PC-3 (cell line): ENCODE measurements around the gene MCRIP1. TPM values are rescaled to one million over a fixed set of nuclear protein-coding genes. Genes with fewer than 3 reads are reported as not detected.
"Not testable (repeated sequence)": the region's sequence is repeated elsewhere in the genome, so short reads cannot be mapped to it uniquely, and the experiment has no call there.

Experiments
- ATAC-seq: fragments of 200-7000 bp; cut with Tn5 transposase; 2 replicates; pipeline ENCODE4 v1.9.1; 2020; ENCODE audit warnings: mild to moderate bottlenecking, moderate library complexity
- BruUV-seq: library from RNA; stranded (reverse); fragments of 400-500 nt; replicated peaks from 2 replicates; lab custom pipeline; 2021; lab: Mats Ljungman, UMichigan
- CTCF ChIA-PET: fragments of 300-600 bp; sonication (Branson Sonifier 250); formaldehyde crosslinking; loops from one replicate; lab custom pipeline; 2022; ENCODE audit warnings: antibody characterized with exemption; lab: Charles Lee
- POLR2A ChIA-PET: fragments of 300-600 bp; sonication (Branson Sonifier 250); formaldehyde crosslinking; loops from one replicate; lab custom pipeline; 2022; ENCODE audit warnings: antibody characterized with exemption; ENCODE audit not compliant: unreplicated experiment; lab: Charles Lee
- DNase-seq: peaks from one replicate; pipeline ENCODE4 v3.0.0-alpha.2; 2015
- H2AFZ ChIP-seq: fragments of 300-600 bp; sonication (generic); 2 replicates; pipeline ENCODE4 v1.6.0; 2016; ENCODE audit warnings: antibody characterized with exemption, low read length
- H3F3A ChIP-seq: fragments of 300-600 bp; sonication (generic); one replicate; pipeline ENCODE4 v1.6.0; 2017; ENCODE audit warnings: antibody characterized with exemption, low read length, control low read depth, mild to moderate bottlenecking; ENCODE audit not compliant: unreplicated experiment
- H3K27ac ChIP-seq: fragments of 300-600 bp; sonication (generic); 2 replicates; pipeline ENCODE4 v1.5.1; 2016; ENCODE audit warnings: mild to moderate bottlenecking, low read length
- H3K27me3 ChIP-seq: fragments of 300-600 bp; sonication (generic); 2 replicates; pipeline ENCODE4 v1.6.1; 2016; ENCODE audit warnings: low read length, mixed read lengths
- H3K36me3 ChIP-seq: fragments of 300-600 bp; sonication (generic); 2 replicates; pipeline ENCODE4 v1.6.1; 2016; ENCODE audit warnings: low read depth, mixed run types, low read length, mixed read lengths
- H3K4me1 ChIP-seq: fragments of 300-600 bp; sonication (generic); 2 replicates; pipeline ENCODE4 v1.5.1; 2016; ENCODE audit warnings: low read length; ENCODE audit not compliant: insufficient read depth
- H3K4me2 ChIP-seq: fragments of 300-600 bp; sonication (generic); 2 replicates; pipeline ENCODE4 v1.6.0; 2016; ENCODE audit warnings: low read length
- H3K4me3 ChIP-seq: fragments of 300-600 bp; sonication (generic); 2 replicates; pipeline ENCODE4 v1.5.1; 2016; ENCODE audit warnings: mild to moderate bottlenecking, low read length, mixed read lengths
- H3K79me2 ChIP-seq: fragments of 300-600 bp; sonication (generic); 2 replicates; pipeline ENCODE4 v1.6.1; 2017; ENCODE audit warnings: low read length, mixed read lengths
- H3K9ac ChIP-seq: fragments of 300-600 bp; sonication (generic); 2 replicates; pipeline ENCODE4 v1.6.0; 2016; ENCODE audit warnings: mild to moderate bottlenecking, low read length
- H3K9me2 ChIP-seq: fragments of 300-600 bp; sonication (generic); replicated peaks from 2 replicates; pipeline ENCODE4 v1.6.1; 2016; ENCODE audit warnings: mixed run types, low read length, mixed read lengths
- H3K9me3 ChIP-seq: fragments of 300-600 bp; sonication (generic); 2 replicates; pipeline ENCODE4 v1.6.1; 2016; ENCODE audit warnings: low read length, mixed read lengths
- H4K20me1 ChIP-seq: fragments of 300-600 bp; sonication (generic); 2 replicates; pipeline ENCODE4 v1.6.1; 2016; ENCODE audit warnings: low read length, mixed read lengths
- EZH2 ChIP-seq: fragments of 300-600 bp; sonication (generic); IDR thresholded peaks from one replicate; pipeline ENCODE4 v1.6.1; 2017; ENCODE audit warnings: antibody characterized with exemption, mild to moderate bottlenecking, low read length; ENCODE audit not compliant: unreplicated experiment
- EZH2phosphoT487 ChIP-seq: fragments of 300-600 bp; sonication (generic); IDR thresholded peaks from 2 replicates; pipeline ENCODE4 v1.6.1; 2018; ENCODE audit warnings: mild to moderate bottlenecking, antibody characterized with exemption, low read length, borderline replicate concordance
- intact Hi-C: fragments of 100-400 bp; cut with micrococcal nuclease; formaldehyde crosslinking; loops from 2 replicates; pipeline ENCODE4 v1.9.0; 2023
- total RNA-seq: library from RNA; depleted of rRNA; stranded (reverse); fragments of >200 nt; gene quantifications from 2 replicates; pipeline ENCODE4 v1.2.3, GENCODE V29; 2014
- TF ChIP-seq, protein P1 (sequence below): fragments of 300-600 bp; sonication (generic); conservative IDR thresholded peaks from 2 replicates; pipeline ENCODE4 v1.5.1; 2017; ENCODE audit warnings: antibody characterized with exemption, low read depth, mild to moderate bottlenecking, low read length

The MCRIP1 gene
- total RNA-seq, 1 experiment from 2014 or later, result 90.9 TPM

- H3F3A ChIP-seq, result no peaks in the 10 kb centered on the region
- POLR2A ChIA-PET, result no interaction called here
- H3K27me3 ChIP-seq, result no peaks in the 10 kb centered on the region
- ATAC-seq (peak; percentile 14), DNase-seq (no peak)
- intact Hi-C loops, result no loop called here
- H4K20me1 ChIP-seq, result no peaks in the 10 kb centered on the region
- H3K9me2 ChIP-seq, result no peaks in the 10 kb centered on the region
- no peaks in the 10 kb centered on the region for H3K9me3 ChIP-seq
- no peak for TF ChIP-seq EZH2
- TF ChIP-seq, protein P1, sequence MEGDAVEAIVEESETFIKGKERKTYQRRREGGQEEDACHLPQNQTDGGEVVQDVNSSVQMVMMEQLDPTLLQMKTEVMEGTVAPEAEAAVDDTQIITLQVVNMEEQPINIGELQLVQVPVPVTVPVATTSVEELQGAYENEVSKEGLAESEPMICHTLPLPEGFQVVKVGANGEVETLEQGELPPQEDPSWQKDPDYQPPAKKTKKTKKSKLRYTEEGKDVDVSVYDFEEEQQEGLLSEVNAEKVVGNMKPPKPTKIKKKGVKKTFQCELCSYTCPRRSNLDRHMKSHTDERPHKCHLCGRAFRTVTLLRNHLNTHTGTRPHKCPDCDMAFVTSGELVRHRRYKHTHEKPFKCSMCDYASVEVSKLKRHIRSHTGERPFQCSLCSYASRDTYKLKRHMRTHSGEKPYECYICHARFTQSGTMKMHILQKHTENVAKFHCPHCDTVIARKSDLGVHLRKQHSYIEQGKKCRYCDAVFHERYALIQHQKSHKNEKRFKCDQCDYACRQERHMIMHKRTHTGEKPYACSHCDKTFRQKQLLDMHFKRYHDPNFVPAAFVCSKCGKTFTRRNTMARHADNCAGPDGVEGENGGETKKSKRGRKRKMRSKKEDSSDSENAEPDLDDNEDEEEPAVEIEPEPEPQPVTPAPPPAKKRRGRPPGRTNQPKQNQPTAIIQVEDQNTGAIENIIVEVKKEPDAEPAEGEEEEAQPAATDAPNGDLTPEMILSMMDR, result no peak
- TF ChIP-seq EZH2phosphoT487, result no peak
- no peaks in the 10 kb centered on the region for H3K4me1 ChIP-seq
- H3K79me2 ChIP-seq, result no peaks in the 10 kb centered on the region
- H3K4me3 ChIP-seq, result no peak overlapping the region
- peaks cover 31% of the 10 kb centered on the region for H3K36me3 ChIP-seq
- CTCF ChIA-PET, result no interaction called here
- no peak overlapping the region for H3K4me2 ChIP-seq
- no TSS peak for BruUV-seq
- no peak overlapping the region for H3K27ac ChIP-seq
- H3K9ac ChIP-seq, result no peak overlapping the region
- no peak overlapping the region for H2AFZ ChIP-seq
Observed at GRCh38 chr17:81840826-81841778, 8.0 kb upstream of the MCRIP1 start.

DNA sequence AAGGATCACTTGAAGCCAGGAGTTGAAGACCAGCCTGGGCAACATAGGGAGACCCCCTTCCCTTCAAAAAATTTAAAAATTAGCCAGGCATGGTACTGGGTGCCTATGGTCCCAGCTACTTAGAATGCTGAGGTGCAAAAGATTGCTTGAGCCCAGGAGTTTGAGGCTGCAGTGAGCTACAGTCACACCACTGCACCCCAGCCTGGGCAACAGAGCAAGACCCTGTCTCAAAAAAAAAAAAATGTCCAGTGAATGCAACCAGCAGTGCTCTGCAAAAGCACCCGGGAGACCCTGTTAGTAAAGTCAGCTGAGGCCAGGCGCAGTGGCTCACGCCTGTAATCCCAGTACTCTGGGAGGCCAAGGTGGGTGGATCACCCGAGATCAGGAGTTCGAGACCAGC lies 7.0 kb upstream of the MCRIP1 start:
- H3K9me3 ChIP-seq, intact Hi-C loops, H4K20me1 ChIP-seq, H3K27ac ChIP-seq, H3K4me2 ChIP-seq, POLR2A ChIA-PET, H2AFZ ChIP-seq, H3F3A ChIP-seq, H3K9me2 ChIP-seq, H3K27me3 ChIP-seq, H3K79me2 ChIP-seq, H3K4me1 ChIP-seq, DNase-seq, H3K9ac ChIP-seq, CTCF ChIA-PET, H3K4me3 ChIP-seq, BruUV-seq, ATAC-seq: not testable (repeated sequence)
- peaks cover 21% of the 10 kb centered on the region for H3K36me3 ChIP-seq

DNA sequence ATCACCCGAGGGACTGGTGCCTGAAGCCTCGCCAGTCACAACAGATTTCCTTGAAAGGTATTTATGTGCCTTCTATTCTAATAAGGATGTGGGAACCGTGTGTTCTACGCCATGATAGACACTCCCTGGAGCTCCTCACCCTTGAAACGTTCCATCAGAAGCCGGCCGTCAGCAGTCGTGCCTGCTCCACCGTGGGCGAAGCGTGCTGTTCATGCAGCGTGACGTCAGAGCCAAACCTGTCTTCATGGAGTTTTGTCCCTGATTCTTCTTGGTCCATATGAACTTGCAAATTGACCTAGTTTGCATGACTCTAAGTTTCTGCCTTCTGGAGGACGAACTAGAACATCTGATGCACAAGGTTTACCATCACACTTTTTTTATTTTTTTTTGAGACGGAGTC lies 6.2 kb upstream of the MCRIP1 start:
- Histone ChIP-seq H3K27ac (no peak overlapping the region), H3K9me3 (no peaks in the 10 kb centered on the region), H3F3A (no peaks in the 10 kb centered on the region), H3K79me2 (no peaks in the 10 kb centered on the region), H4K20me1 (no peaks in the 10 kb centered on the region), H3K9me2 (no peaks in the 10 kb centered on the region), H3K4me3 (no peak overlapping the region), H3K36me3 (peaks cover 13% of the 10 kb centered on the region; the same call in 1 of the 2 replicates), H3K27me3 (no peaks in the 10 kb centered on the region), H2AFZ (no peak overlapping the region), H3K4me2 (no peak overlapping the region), H3K9ac (no peak overlapping the region), H3K4me1 (no peaks in the 10 kb centered on the region; the same call in 1 of the 2 replicates)
- intact Hi-C loops, result no loop called here
- no peak for TF ChIP-seq EZH2phosphoT487
- TF ChIP-seq, protein P1, result no peak
- no peak for DNase-seq
- ATAC-seq, result no peak
- ChIA-PET CTCF (no interaction called here), POLR2A (no interaction called here)
- no TSS peak for BruUV-seq
